ENCODE results near the gene BCKDHB. TPM values are rescaled to one million over a fixed set of nuclear protein-coding genes. Genes with fewer than 3 reads are reported as not detected.

BCKDHB gene
- total RNA-seq (2022; extraction: Qiagen RNA extraction), result 4.6 to 7.9 TPM (median 6.4 TPM) in 5 replicates

DNA sequence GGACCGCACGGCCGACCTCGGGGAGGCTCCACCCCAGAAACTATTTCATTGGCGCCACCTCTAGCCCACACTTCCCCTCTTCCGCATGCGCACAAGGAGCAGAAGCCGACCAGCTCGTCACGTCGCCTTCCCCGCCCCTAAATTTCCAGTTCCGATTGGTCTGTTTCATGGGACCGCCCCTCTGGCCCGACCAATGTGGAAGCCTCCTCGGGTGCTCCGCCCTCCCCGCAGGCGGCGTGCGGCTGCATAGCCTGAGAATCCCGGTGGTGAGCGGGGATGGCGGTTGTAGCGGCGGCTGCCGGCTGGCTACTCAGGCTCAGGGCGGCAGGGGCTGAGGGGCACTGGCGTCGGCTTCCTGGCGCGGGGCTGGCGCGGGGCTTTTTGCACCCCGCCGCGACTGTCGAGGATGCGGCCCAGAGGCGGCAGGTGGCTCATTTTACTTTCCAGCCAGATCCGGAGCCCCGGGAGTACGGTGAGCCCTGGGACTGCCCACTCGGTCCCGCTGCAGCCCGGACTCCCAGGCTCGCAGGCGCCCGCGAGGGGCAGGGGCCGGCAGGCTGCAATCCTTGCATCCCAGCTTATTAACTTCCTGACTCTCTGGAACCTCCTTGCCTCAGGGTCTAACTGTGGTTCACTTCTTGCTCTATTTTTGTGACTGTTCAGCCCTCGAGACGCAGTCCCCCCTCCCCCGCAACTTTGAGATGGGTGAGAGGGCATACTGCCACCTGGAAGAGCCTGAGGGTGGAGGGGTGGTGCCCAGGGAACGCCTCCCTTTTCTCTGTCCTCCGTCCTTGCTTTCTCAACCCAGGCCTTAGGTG lies at the start of gene BCKDHB:
BCKDHB (plus strand) TSS at position 254 of the 818 bp plus-strand sequence; CDS start at position 277, 23 bp downstream.

Other genes with a start within 250 kb of the BCKDHB start
- gene ELOVL4, start 159.1 kb upstream of the BCKDHB start, total RNA-seq (2022; extraction: Qiagen RNA extraction), result 1.4 to 2.1 TPM (median 1.5 TPM) in 5 replicates
- gene TTK, start 102.0 kb upstream of the BCKDHB start, total RNA-seq (2022; extraction: Qiagen RNA extraction), result 15.9 to 23.6 TPM (median 18.1 TPM) in 5 replicates